Loucy (cell line): ENCODE measurements around the gene RAD51B.

Experiments
- H2AFZ ChIP-seq: fragments of 200-600 bp; sonication (generic); 2 replicates; pipeline ENCODE4 v1.6.0; 2016; ENCODE audit warnings: antibody characterized with exemption, mild to moderate bottlenecking, low read length, moderate library complexity
- H3F3A ChIP-seq: fragments of 200-600 bp; 2 replicates; pipeline ENCODE4 v1.6.0; 2016; ENCODE audit warnings: antibody characterized with exemption, low read depth, mild to moderate bottlenecking
- H3K27me3 ChIP-seq: fragments of 200-600 bp; sonication (generic); 2 replicates; pipeline ENCODE4 v1.6.1; 2014; ENCODE audit warnings: low read length, mild to moderate bottlenecking; ENCODE audit not compliant: insufficient read depth, poor library complexity, severe bottlenecking
- H3K36me3 ChIP-seq: fragments of 200-600 bp; sonication (generic); 2 replicates; pipeline ENCODE4 v1.6.1; 2016; ENCODE audit warnings: low read length; ENCODE audit not compliant: insufficient read depth
- H3K4me1 ChIP-seq: fragments of 200-600 bp; sonication (generic); 2 replicates; pipeline ENCODE4 v1.5.1; 2014; ENCODE audit warnings: low read length, mild to moderate bottlenecking; ENCODE audit not compliant: insufficient read depth, poor library complexity, severe bottlenecking
- H3K4me2 ChIP-seq: fragments of 200-600 bp; sonication (generic); 2 replicates; pipeline ENCODE4 v1.6.0; 2014; ENCODE audit warnings: antibody characterized with exemption, low read length, low read depth, mild to moderate bottlenecking; ENCODE audit not compliant: poor library complexity, severe bottlenecking
- H3K4me3 ChIP-seq: fragments of 200-600 bp; sonication (generic); 2 replicates; pipeline ENCODE4 v1.5.1; 2014; ENCODE audit warnings: low read length, mild to moderate bottlenecking, mixed read lengths; ENCODE audit not compliant: poor library complexity, severe bottlenecking
- H3K79me2 ChIP-seq: fragments of 200-600 bp; sonication (generic); 2 replicates; pipeline ENCODE4 v1.6.1; 2014; ENCODE audit warnings: low read length; ENCODE audit not compliant: insufficient read depth
- H3K9ac ChIP-seq: fragments of 200-600 bp; sonication (generic); 2 replicates; pipeline ENCODE4 v1.6.0; 2014; ENCODE audit warnings: mild to moderate bottlenecking, low read depth, low read length, moderate library complexity; ENCODE audit not compliant: poor library complexity, severe bottlenecking
- H3K9me2 ChIP-seq: fragments of 200-600 bp; sonication (generic); replicated peaks from 2 replicates; pipeline ENCODE4 v1.6.1; 2016; ENCODE audit warnings: low read depth, low read length, mixed read lengths
- H3K9me3 ChIP-seq: fragments of 200-600 bp; sonication (generic); 2 replicates; pipeline ENCODE4 v1.6.1; 2014; ENCODE audit warnings: mild to moderate bottlenecking, antibody characterized with exemption, low read length, low read depth; ENCODE audit not compliant: insufficient read depth
- H4K20me1 ChIP-seq: fragments of 200-600 bp; sonication (generic); 2 replicates; pipeline ENCODE4 v1.6.0; 2014; ENCODE audit warnings: antibody characterized with exemption, low read length, mild to moderate bottlenecking; ENCODE audit not compliant: insufficient read depth, poor library complexity, severe bottlenecking
- CTCF ChIP-seq: fragments of 200-600 bp; sonication (generic); conservative IDR thresholded peaks from 2 replicates; pipeline ENCODE4 v1.5.1; 2014; ENCODE audit warnings: mild to moderate bottlenecking, antibody characterized with exemption, low read length
- EZH2phosphoT487 ChIP-seq: fragments of 200-600 bp; IDR thresholded peaks from 2 replicates; pipeline ENCODE4 v1.6.1; 2018; ENCODE audit warnings: antibody characterized with exemption, mild to moderate bottlenecking, moderate library complexity, borderline replicate concordance

The RAD51B gene

GRCh38 chr14:68249661-68250451 lies 430.3 kb downstream of the RAD51B start:
- Histone ChIP-seq H3K4me3 (no peak overlapping the region), H3K9me3 (no peaks in the 10 kb centered on the region), H3K79me2 (no peaks in the 10 kb centered on the region), H3K9ac (peak overlapping the region; percentile 17), H3K4me1 (peaks cover 73% of the 10 kb centered on the region), H3K36me3 (no peaks in the 10 kb centered on the region), H3K27me3 (no peaks in the 10 kb centered on the region), H3K9me2 (no peaks in the 10 kb centered on the region), H3K4me2 (no peak overlapping the region), H4K20me1 (no peaks in the 10 kb centered on the region), H2AFZ (no peak overlapping the region), H3F3A (no peaks in the 10 kb centered on the region)
- TF ChIP-seq CTCF = no peak
- TF ChIP-seq EZH2phosphoT487 = no peak

GRCh38 chr14:68250927-68251768 lies 431.6 kb downstream of the RAD51B start:
- TF ChIP-seq CTCF (peak; percentile 41), EZH2phosphoT487 (no peak)
- Histone ChIP-seq H3K9ac (peak overlapping the region; percentile 17), H2AFZ (no peak overlapping the region), H3K36me3 (no peaks in the 10 kb centered on the region), H3F3A (no peaks in the 10 kb centered on the region), H3K9me3 (no peaks in the 10 kb centered on the region), H4K20me1 (no peaks in the 10 kb centered on the region), H3K4me1 (peaks cover 75% of the 10 kb centered on the region), H3K9me2 (no peaks in the 10 kb centered on the region), H3K4me3 (no peak overlapping the region), H3K79me2 (no peaks in the 10 kb centered on the region), H3K27me3 (no peaks in the 10 kb centered on the region), H3K4me2 (no peak overlapping the region)

- TF ChIP-seq CTCF = no peak
- TF ChIP-seq EZH2phosphoT487 = no peak
- Histone ChIP-seq H2AFZ (no peak overlapping the region), H3K9ac (peak overlapping the region; percentile 17), H3K9me3 (no peaks in the 10 kb centered on the region), H3K4me2 (no peak overlapping the region), H3K4me3 (no peak overlapping the region), H3K36me3 (no peaks in the 10 kb centered on the region), H3K27me3 (no peaks in the 10 kb centered on the region), H3K79me2 (no peaks in the 10 kb centered on the region), H3K4me1 (peaks cover 70% of the 10 kb centered on the region), H3K9me2 (no peaks in the 10 kb centered on the region), H3F3A (no peaks in the 10 kb centered on the region), H4K20me1 (no peaks in the 10 kb centered on the region)
These were observed 432.2 kb downstream of the RAD51B start for GRCh38 chr14:68251769-68252100.
